GM12865 (cell line): ENCODE data around the gene EFNA4.

Source experiments
- DNase-seq: peaks from one replicate; pipeline ENCODE4 v3.0.0; 2010; ENCODE audit warnings: low read depth
- H3K4me3 ChIP-seq: 2 replicates; pipeline ENCODE4 v1.5.1; 2011; ENCODE audit warnings: mild to moderate bottlenecking, low read depth, low read length, control low read depth
- CTCF ChIP-seq: IDR thresholded peaks from 2 replicates; pipeline ENCODE4 v1.5.1; 2011; ENCODE audit warnings: low read length, control low read depth, low read depth, inconsistent platforms; ENCODE audit not compliant: insufficient read depth; ENCODE audit errors: missing control alignments

The EFNA4 gene

DNA sequence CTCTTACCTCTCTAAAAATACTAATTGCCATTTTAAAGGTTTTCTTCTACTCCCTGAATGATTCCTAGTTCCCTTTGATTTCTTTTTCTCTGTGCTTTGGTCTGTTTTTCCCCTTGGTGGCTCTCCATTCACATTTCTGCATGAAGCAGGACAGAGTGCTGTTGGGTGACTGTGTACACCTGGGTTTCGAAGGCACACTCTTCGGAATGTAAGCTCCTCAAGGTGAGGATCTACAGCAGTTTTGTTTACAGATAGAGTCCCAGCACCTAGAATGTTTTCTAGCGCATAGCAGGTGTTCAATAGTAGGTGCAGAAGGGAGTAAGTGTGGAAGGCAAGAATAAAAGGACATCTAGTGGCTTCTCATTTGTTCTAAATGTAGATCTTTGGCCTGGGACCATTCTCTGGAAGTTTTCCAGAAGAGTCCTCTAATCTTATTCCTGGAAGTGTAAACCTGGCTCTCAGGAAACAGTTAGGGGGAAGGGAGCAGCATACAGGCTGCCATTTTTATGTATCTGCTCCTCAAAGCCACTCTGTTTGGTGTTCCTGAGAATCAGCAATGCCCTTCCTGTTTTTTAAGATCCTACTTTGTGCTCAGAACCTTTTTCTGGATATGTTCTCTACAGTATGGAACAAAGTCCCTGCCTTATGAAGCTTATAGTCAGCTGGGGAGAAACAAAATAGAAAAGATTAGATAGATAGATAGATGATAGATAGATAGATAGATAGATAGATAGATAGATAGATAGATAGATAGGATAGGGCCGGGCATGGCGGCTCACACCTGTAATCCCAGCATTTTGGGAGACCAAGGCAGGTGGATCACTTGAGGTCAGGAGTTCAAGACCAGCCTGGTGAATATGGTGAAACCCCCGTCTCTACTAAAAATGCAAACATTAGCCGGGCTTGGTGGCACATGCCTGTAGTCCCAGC is 41.3 kb downstream of the EFNA4 start:
- H3K4me3 ChIP-seq = no peak overlapping the region
- TF ChIP-seq CTCF = no peak
- no peak for DNase-seq

GRCh38 chr1:155105604-155106011 is 42.1 kb downstream of the EFNA4 start:
- no peak overlapping the region for H3K4me3 ChIP-seq
- DNase-seq = no peak
- TF ChIP-seq CTCF = no peak

DNA sequence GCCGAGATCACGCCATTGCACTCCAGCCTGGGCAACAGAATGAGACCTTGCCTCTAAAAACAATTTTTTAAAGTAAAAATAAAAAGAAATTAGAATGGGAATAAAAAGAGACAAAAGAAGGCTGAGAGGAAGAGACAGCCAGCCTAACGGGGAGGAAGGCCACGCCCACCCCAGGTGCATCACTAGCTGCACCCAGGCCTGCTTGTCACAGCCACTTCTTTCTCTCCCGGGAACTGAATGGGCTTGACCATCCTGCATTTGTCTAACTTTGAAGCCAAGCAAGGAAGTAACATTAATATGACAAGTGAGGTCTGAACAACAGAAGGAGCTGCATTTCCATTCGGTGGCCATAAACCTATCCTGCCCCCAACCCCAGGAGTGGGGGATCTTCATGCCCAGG is 43.3 kb downstream of the EFNA4 start:
- no peak overlapping the region for H3K4me3 ChIP-seq
- TF ChIP-seq CTCF = no peak
- DNase-seq = no peak

DNA sequence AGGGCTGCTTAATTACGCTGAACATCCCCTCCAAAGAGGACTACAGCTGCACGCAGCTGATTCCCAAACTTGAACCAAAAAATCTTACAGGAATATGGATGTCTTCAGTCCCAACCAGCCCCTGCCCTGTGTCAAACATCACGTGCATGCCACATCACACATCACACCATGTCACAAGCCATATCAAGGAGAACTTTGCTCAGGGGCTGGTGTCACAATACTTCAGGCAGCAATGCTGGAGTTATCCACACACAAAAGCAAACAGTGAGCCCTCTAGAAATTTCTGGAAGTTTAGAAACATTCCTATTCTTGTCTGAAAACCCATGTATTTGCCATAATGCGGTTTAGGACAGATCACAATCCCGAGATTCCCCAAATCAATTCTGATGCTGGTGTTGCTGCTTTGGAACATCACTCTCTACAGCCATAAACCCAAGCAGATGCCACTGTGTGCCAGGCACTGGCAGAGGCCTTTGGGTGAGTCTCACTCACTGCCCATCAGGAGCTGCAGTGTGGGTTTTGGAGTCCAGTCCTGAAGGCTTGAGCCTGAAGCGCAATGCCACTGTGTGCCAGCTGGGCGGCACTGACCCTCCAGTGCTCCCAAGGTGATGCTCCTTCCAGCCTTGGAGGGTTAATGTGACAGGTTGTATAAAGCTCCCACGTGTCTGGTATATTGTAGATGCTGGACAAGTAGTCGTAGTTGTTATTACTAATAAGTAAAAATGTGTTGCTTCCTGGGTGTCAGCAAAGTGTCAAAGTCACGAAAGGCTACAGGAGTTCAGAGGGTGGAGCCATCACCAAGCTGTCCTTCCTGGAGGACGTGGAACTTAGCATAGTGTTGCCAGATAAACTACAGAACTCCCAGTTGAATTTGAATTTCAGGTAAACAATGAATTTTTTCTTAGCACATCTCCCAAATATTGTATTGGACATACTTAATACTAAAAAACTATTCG is 44.0 kb downstream of the EFNA4 start:
- H3K4me3 ChIP-seq = no peak overlapping the region
- no peak for TF ChIP-seq CTCF
- no peak for DNase-seq

- H3K4me3 ChIP-seq = no peak overlapping the region
- no peak for TF ChIP-seq CTCF
- no peak for DNase-seq
Observed at GRCh38 chr1:155108296-155108695, 44.8 kb downstream of the EFNA4 start.

DNA sequence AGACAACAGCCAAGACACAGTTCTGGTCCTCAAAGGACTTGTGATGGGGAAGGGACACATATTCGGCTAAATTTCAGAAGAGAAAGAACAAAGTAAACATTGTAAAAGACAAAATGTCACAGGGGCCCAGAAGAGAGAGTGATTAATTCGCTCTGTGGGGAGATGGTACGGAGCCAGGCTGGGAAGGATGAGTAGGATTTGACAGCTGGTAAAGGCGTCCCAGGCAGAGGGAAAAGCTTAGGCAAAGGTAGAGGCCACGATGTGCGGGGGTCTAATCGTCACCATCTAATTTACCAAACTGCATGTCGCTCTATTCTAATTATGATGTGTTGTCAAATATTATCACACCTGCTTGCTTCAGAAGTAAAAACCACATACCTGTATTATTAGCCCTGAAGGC is 46.8 kb downstream of the EFNA4 start:
- DNase-seq = no peak
- no peak for TF ChIP-seq CTCF
- no peak overlapping the region for H3K4me3 ChIP-seq
